HepG2 (cell line): ENCODE data around the gene RAB1B. TPM values are rescaled to one million over a fixed set of nuclear protein-coding genes. Genes with fewer than 3 reads are reported as not detected.
A peak's percentile ranks its signal among the peaks of the same experiment; 100 is the strongest.
"Not testable (repeated sequence)": the region's sequence is repeated elsewhere in the genome, so short reads cannot be mapped to it uniquely, and the experiment has no call there.

Experiments used
- ATAC-seq: fragments of 200-7000 bp; cut with Tn5 transposase; 3 replicates; pipeline ENCODE4 v1.9.1; 2020; ENCODE audit warnings: mild to moderate bottlenecking, moderate library complexity
- BruUV-seq: library from RNA; stranded (reverse); fragments of 400-500 nt; replicated peaks from 2 replicates; lab custom pipeline; 2021; lab: Mats Ljungman, UMichigan
- CTCF ChIA-PET: fragments of 300-600 bp; formaldehyde crosslinking; extraction: SDS; loops from one replicate; lab custom pipeline; 2021; ENCODE audit warnings: low total read pairs, inconsistent platforms, low intra/inter-chr PET ratio; lab: Yijun Ruan, JAX
- POLR2A ChIA-PET: fragments of 350-600 bp; sonication (Branson Sonifier 250); formaldehyde crosslinking; loops from one replicate; lab custom pipeline; 2020; ENCODE audit warnings: antibody characterized with exemption, inconsistent platforms; lab: Yijun Ruan, JAX
- DNase-seq: peaks from one replicate; pipeline ENCODE4 v3.0.0-alpha.2; 2015; ENCODE audit warnings: low spot score
- FAIRE-seq: peaks from 3 replicates; lab custom pipeline; 2011; peaks lifted over from hg19 to GRCh38; lab: Jason Lieb, UNC
- H2AFZ ChIP-seq: one replicate; pipeline ENCODE4 v1.6.1; 2011; ENCODE audit warnings: low read length, inconsistent platforms
- H3K27ac ChIP-seq: fragments of 300-600 bp; 3 replicates; pipeline ENCODE4 v1.8.0; 2011; ENCODE audit warnings: mixed run types, mild to moderate bottlenecking, mixed read lengths, low read length, inconsistent platforms; ENCODE audit not compliant: insufficient read depth; ENCODE audit errors: extremely low read length
- H3K27me3 ChIP-seq, 2 experiments: fragments of 200-600 bp in 1 of 2; 2 replicates in 1 of 2; 3 replicates in 1 of 2; pipeline versions ENCODE4 v1.6.0 to v1.8.0; 2011; ENCODE audit warnings: low read length in 2 of 2, mild to moderate bottlenecking in 2 of 2, moderate library complexity in 2 of 2, inconsistent platforms in 1 of 2; ENCODE audit not compliant: insufficient read depth in 2 of 2, control insufficient read depth in 1 of 2
- H3K36me3 ChIP-seq, 2 experiments: fragments of 200-600 bp in 1 of 2; replicated peaks in 1 of 2; 2 replicates in 1 of 2; 3 replicates in 1 of 2; pipeline versions ENCODE4 v1.5.1 to v1.8.0; 2011; ENCODE audit warnings: low read length in 2 of 2, inconsistent platforms in 1 of 2; ENCODE audit not compliant: insufficient read depth in 2 of 2, control insufficient read depth in 1 of 2
- H3K4me1 ChIP-seq: 2 replicates; pipeline ENCODE4 v1.5.1; 2012; ENCODE audit warnings: low read length, inconsistent platforms; ENCODE audit not compliant: insufficient read depth
- H3K4me2 ChIP-seq: 2 replicates; pipeline ENCODE4 v1.6.0; 2011; ENCODE audit warnings: low read depth, low read length, inconsistent platforms
- H3K4me3 ChIP-seq, 3 experiments: fragments of 200-600 bp in 1 of 3; sonication (generic), shearing (Covaris generic) in 1 of 3; replicated peaks in 1 of 3; 2 replicates each; pipeline ENCODE4 v1.5.1; 2011 to 2016; ENCODE audit warnings: low read length in 3 of 3, inconsistent platforms in 2 of 3, low read depth in 2 of 3, mild to moderate bottlenecking in 2 of 3, control low read depth in 1 of 3, mixed read lengths in 1 of 3; ENCODE audit not compliant: insufficient read depth in 1 of 3
- H3K79me2 ChIP-seq: one replicate; pipeline ENCODE4 v1.6.1; 2011; ENCODE audit warnings: low read length, inconsistent platforms; ENCODE audit not compliant: insufficient read depth
- H3K9ac ChIP-seq: 2 replicates; pipeline ENCODE4 v1.6.0; 2011; ENCODE audit warnings: mild to moderate bottlenecking, low read depth, low read length, inconsistent platforms; ENCODE audit not compliant: insufficient read depth
- H3K9me3 ChIP-seq: 2 replicates; pipeline ENCODE4 v1.5.1; 2012; ENCODE audit warnings: mild to moderate bottlenecking, low read length
- H4K20me1 ChIP-seq: 2 replicates; pipeline ENCODE4 v1.6.0; 2011; ENCODE audit warnings: inconsistent platforms, mild to moderate bottlenecking, low read length, moderate library complexity; ENCODE audit not compliant: insufficient read depth
- CHCHD3 ChIP-seq: sonication (generic); formaldehyde crosslinking; IDR thresholded peaks from 2 replicates; pipeline ENCODE4 v1.8.0; 2022; ENCODE audit warnings: mild to moderate bottlenecking, missing genetic modification reagents, moderate library complexity
- DNMT3B ChIP-seq: conservative IDR thresholded peaks from 2 replicates; pipeline ENCODE4 v1.6.1; 2016; ENCODE audit warnings: missing biosample characterization, control low read depth
- GTF3A ChIP-seq: sonication (generic); formaldehyde crosslinking; conservative IDR thresholded peaks from 2 replicates; pipeline ENCODE4 v1.4.0; 2020; ENCODE audit warnings: mild to moderate bottlenecking, missing genetic modification reagents
- KLF16 ChIP-seq, 2 experiments: sonication (generic) in 1 of 2; formaldehyde crosslinking in 1 of 2; IDR thresholded peaks; 2 replicates each; pipeline versions ENCODE4 v1.6.1 to v1.8.0; 2016 to 2023; ENCODE audit warnings: missing genetic modification reagents in 2 of 2, missing compliant biosample characterization in 1 of 2
- NCOA2 ChIP-seq: sonication (generic); formaldehyde crosslinking; IDR thresholded peaks from 2 replicates; pipeline ENCODE4 v1.8.0; 2022; ENCODE audit warnings: inconsistent platforms
- PLRG1 ChIP-seq: fragments of 450-650 bp; conservative IDR thresholded peaks from 2 replicates; pipeline ENCODE4 v1.6.1; 2016
- POLR2A ChIP-seq, 2 experiments: IDR thresholded peaks; 2 replicates each; pipeline ENCODE4 v1.6.1; 2011; ENCODE audit warnings: low read depth in 2 of 2, low read length in 2 of 2, mild to moderate bottlenecking in 1 of 2, moderate library complexity in 1 of 2; ENCODE audit not compliant: insufficient read depth in 1 of 2
- RBAK ChIP-seq: sonication (generic); formaldehyde crosslinking; IDR thresholded peaks from 2 replicates; pipeline ENCODE4 v1.5.1; 2020; ENCODE audit warnings: mild to moderate bottlenecking, missing genetic modification reagents
- RFX1 ChIP-seq: fragments of 450-650 bp; IDR thresholded peaks from 2 replicates; pipeline ENCODE4 v1.6.1; 2017
- ZNF350 ChIP-seq: sonication (generic); formaldehyde crosslinking; IDR thresholded peaks from 2 replicates; pipeline ENCODE4 v1.4.0; 2020; ENCODE audit warnings: mild to moderate bottlenecking, low read depth, missing genetic modification reagents, borderline replicate concordance
- ZNF446 ChIP-seq: sonication (generic); formaldehyde crosslinking; IDR thresholded peaks from 2 replicates; pipeline ENCODE4 v1.5.0; 2020; ENCODE audit warnings: mild to moderate bottlenecking, missing genetic modification reagents
- ZNF460 ChIP-seq: sonication (generic); formaldehyde crosslinking; IDR thresholded peaks from 2 replicates; pipeline ENCODE4 v1.5.1; 2020; ENCODE audit warnings: missing genetic modification reagents, mild to moderate bottlenecking, borderline replicate concordance
- ZNF768 ChIP-seq: sonication (generic); formaldehyde crosslinking; IDR thresholded peaks from 2 replicates; pipeline ENCODE4 v1.4.0; 2020; ENCODE audit warnings: missing genetic modification reagents
- ZNF776 ChIP-seq: sonication (generic); formaldehyde crosslinking; IDR thresholded peaks from 2 replicates; pipeline ENCODE4 v1.4.0; 2020; ENCODE audit warnings: mild to moderate bottlenecking, missing genetic modification reagents
- WGBS: methylation state at CpG from one replicate; pipeline ENCODE4 v1.1.6; 2017; ENCODE audit warnings: low lambda C conversion rate; 5-methylcytosine and 5-hydroxymethylcytosine counted together
- in situ Hi-C: cut with HindIII; loops from 2 replicates; pipeline ENCODE4 v1.10.0; 2017; ENCODE audit warnings: low pct_unique_long_range_greater_than_20kb; ENCODE audit not compliant: extremely low pct_ligation_motif_present
- intact Hi-C: fragments of 100-400 bp; cut with micrococcal nuclease; formaldehyde crosslinking; loops from one replicate; pipeline ENCODE4 v1.10.0; 2022; ENCODE audit not compliant: unreplicated experiment
- polyA plus RNA-seq, 8 experiments: library from polyadenylated mRNA; depleted of rRNA in 3 of 8; stranded (reverse) in 7 of 8; unstranded in 1 of 8; fragments of >200 nt; fragmentation: Illumina TruSeq in 4 of 8; extraction: Trizol in 4 of 8; gene quantifications; 2 replicates each; pipeline versions ENCODE4 v1.2.1 to v1.2.3, GENCODE V29; 2011 to 2016; ENCODE audit warnings: low read depth in 4 of 8, missing spikeins in 1 of 8, mixed read lengths in 1 of 8; ENCODE audit not compliant: insufficient read depth in 1 of 8
- total RNA-seq, 5 experiments: library from RNA; depleted of rRNA; stranded (reverse); fragments of >200 nt; fragmentation: Illumina TruSeq; extraction: Trizol; gene quantifications; 2 replicates each; pipeline ENCODE4 v1.2.3, GENCODE V29; 2016; ENCODE audit warnings: low read depth in 1 of 5
- TF ChIP-seq, protein P1 (sequence below): sonication (generic); formaldehyde crosslinking; IDR thresholded peaks from 2 replicates; pipeline ENCODE4 v1.4.0; 2020; ENCODE audit warnings: missing genetic modification reagents

RAB1B gene
- total and polyA plus RNA-seq, 2 of the 13 experiments (the other 11 are each of a cell fraction or from before 2014, with no cell fraction given), result 77.9 to 87.9 TPM

DNA sequence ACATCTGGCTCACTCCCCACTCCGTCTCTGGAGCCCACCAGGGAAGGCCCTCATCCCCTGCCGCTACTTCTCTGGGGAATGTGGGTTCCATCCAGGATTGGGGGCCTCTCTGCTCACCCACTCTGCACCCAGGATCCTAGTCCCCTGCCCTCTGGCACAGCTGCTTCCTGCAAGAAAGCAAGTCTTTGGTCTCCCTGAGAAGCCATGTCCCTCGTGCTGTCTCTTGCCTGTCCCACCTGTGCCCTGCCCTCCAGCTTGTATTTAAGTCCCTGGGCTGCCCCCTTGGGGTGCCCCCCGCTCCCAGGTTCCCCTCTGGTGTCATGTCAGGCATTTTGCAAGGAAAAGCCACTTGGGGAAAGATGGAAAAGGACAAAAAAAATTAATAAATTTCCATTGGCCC lies 8.6 kb downstream of the RAB1B start:
- H3K27ac ChIP-seq, H3K4me3 ChIP-seq, BruUV-seq, H3K4me2 ChIP-seq, H2AFZ ChIP-seq, H3K79me2 ChIP-seq, DNase-seq, FAIRE-seq, intact Hi-C loops, H3K9me3 ChIP-seq, H4K20me1 ChIP-seq, H3K27me3 ChIP-seq, CTCF ChIA-PET, in situ Hi-C loops, H3K9ac ChIP-seq, ATAC-seq: not testable (repeated sequence)
- POLR2A ChIA-PET, result interaction anchor here (0.9 to 1.1 kb wide), 2 partner anchors 8 to 12 kb away, joined by 5 read pairs; partner anchors contain the start of genes RAB1B and YIF1A
- H3K36me3 ChIP-seq, result peaks cover 18 to 31% of the 10 kb centered on the region in 2 experiments
- H3K4me1 ChIP-seq, result peaks cover 33% of the 10 kb centered on the region
- WGBS, result 91% methylated on average over 4 of the region's 4 CpGs

DNA sequence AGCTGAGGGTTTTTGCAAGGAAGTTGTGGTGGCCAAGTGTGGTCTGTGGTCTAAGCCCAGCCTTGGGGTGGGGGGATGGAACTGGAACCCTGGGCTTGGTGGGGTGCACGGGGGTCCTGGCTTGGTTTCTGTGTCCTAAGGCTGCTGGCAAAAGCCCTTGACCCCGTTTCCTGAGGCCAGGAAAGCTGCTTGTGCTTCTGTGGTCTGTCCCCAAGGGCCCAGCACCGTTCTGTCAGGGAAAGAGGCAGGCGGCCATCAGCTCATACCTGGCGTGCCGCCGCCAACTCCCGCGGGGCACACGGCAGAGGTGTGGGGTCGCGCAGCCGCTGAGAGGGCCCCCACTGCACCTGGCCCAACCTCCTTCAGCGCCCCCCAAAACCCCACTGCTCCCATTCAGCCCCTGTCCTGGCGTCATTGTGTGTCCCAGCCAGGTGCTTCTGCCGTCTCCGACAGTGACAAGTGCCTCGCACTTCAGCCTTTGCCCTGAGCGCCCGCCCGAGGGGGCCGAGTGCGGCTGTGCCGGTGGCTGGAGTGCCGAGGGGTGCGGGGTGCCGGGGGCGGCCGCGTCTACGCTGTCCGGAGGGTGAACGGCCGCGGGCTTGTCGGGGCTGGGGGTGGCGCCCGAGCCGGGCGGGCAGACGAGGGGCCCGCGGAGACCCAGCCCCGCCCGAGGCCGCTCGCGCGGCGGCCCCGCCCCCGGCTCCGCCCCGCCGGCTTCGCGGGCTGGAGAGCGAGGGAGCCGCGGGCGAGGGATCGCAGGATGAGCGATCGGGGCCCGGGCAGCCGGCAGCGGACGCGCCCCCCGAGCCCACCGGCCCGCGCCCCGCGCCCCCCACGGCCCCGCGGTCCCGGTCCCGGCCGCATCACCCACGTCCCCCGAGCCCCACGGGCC lies 9.3 kb downstream of the RAB1B start, which contains the start of gene CNIH2:
Gene CNIH2, plus strand, starts transcription at position 705 of the 892 bp plus-strand sequence. CDS start 282 bp downstream, outside the sequence.
- BruUV-seq, result no TSS peak
- Histone ChIP-seq H3K4me1 (peaks cover 36% of the 10 kb centered on the region), H3K9ac (peak within 1 kb of the TSS; percentile 22; the same call in 1 of the 2 replicates), H4K20me1 (peaks cover 6% of the 10 kb centered on the region), H3K27ac (no peak within 1 kb of the TSS), H3K27me3 (peaks cover 3 to 9% of the 10 kb centered on the region in 2 experiments; a peak in 3 of 5 replicates), H3K79me2 (no peaks in the 10 kb centered on the region), H3K4me3 (peak within 1 kb of the TSS; percentile 26 to 55 (median 34); a peak in 3 of 6 replicates), H2AFZ (no peak within 1 kb of the TSS), H3K4me2 (peak within 1 kb of the TSS; percentile 61), H3K36me3 (peaks cover 12 to 24% of the 10 kb centered on the region in 2 experiments), H3K9me3 (no peaks in the 10 kb centered on the region)
- ChIA-PET POLR2A (interaction anchor here (0.9 to 1.1 kb wide), 2 partner anchors 9 to 11 kb away, joined by 5 read pairs; partner anchors contain the start of genes RAB1B and YIF1A), CTCF (no interaction called here)
- FAIRE-seq, result no peak
- in situ Hi-C loops (no loop called here), intact Hi-C loops (no loop called here)
- no CpG with 5 or more reads among the region's 84 CpGs for WGBS
- no peak for DNase-seq
- peak; percentile 39 for ATAC-seq
- peak; percentile 33; the same call in 1 of the 2 replicates for TF ChIP-seq ZNF768 (CRISPR knock-in tag)
- TF ChIP-seq ZNF460 (CRISPR knock-in tag), result no peak
- TF ChIP-seq CHCHD3 (CRISPR knock-in tag), result no peak
- no peak for TF ChIP-seq RBAK
- no peak for TF ChIP-seq DNMT3B (CRISPR knock-in tag)
- TF ChIP-seq GTF3A, result no peak
- TF ChIP-seq KLF16 (CRISPR knock-in tag; IDR thresholded peaks at IDR 0.05), result no peak
- TF ChIP-seq ZNF350 (CRISPR knock-in tag), result no peak
- 0 out of 2 replicates have a peak, but pooled peaks have one; percentile 24 for TF ChIP-seq ZNF446 (CRISPR knock-in tag)
- no peak for TF ChIP-seq RFX1
- no peak for TF ChIP-seq NCOA2
- no peak for TF ChIP-seq PLRG1
- TF ChIP-seq, protein P1, sequence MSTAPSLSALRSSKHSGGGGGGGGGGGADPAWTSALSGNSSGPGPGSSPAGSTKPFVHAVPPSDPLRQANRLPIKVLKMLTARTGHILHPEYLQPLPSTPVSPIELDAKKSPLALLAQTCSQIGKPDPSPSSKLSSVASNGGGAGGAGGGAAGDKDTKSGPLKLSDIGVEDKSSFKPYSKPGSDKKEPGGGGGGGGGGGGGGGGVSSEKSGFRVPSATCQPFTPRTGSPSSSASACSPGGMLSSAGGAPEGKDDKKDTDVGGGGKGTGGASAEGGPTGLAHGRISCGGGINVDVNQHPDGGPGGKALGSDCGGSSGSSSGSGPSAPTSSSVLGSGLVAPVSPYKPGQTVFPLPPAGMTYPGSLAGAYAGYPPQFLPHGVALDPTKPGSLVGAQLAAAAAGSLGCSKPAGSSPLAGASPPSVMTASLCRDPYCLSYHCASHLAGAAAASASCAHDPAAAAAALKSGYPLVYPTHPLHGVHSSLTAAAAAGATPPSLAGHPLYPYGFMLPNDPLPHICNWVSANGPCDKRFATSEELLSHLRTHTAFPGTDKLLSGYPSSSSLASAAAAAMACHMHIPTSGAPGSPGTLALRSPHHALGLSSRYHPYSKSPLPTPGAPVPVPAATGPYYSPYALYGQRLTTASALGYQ (CRISPR knock-in tag), result no peak
- TF ChIP-seq ZNF776 (CRISPR knock-in tag), result no peak
- no peak for TF ChIP-seq POLR2A (IDR thresholded peaks at IDR 0.05; ENCODE audit: insufficient read depth in 1 of 2, low read depth in 2 of 2, low read length in 2 of 2)
